Non-pigmented ciliary epithelial cell (primary cell): ENCODE measurements around the gene RHOG.
"Not testable (repeated sequence)": the region's sequence is repeated elsewhere in the genome, so short reads cannot be mapped to it uniquely, and the experiment has no call there.

Experiments
- DNase-seq: peaks from one replicate; pipeline ENCODE4 v3.0.0-alpha.2; 2010; ENCODE audit warnings: low read depth

RHOG gene

GRCh38 chr11:3808861-3809623, 31.7 kb downstream of the RHOG start:
- DNase-seq, result no peak

GRCh38 chr11:3807909-3808860, 32.6 kb downstream of the RHOG start, which contains the start of gene PGAP2:
Gene PGAP2, plus strand, starts transcription at chr11:3808560. Its CDS starts 2,700 bp downstream, at chr11:3811260.
- DNase-seq, result no peak

- no peak for DNase-seq
Observed at GRCh38 chr11:3803726-3804495, 36.8 kb downstream of the RHOG start.

GRCh38 chr11:3802011-3802790, 38.6 kb downstream of the RHOG start:
- DNase-seq, result no peak

DNA sequence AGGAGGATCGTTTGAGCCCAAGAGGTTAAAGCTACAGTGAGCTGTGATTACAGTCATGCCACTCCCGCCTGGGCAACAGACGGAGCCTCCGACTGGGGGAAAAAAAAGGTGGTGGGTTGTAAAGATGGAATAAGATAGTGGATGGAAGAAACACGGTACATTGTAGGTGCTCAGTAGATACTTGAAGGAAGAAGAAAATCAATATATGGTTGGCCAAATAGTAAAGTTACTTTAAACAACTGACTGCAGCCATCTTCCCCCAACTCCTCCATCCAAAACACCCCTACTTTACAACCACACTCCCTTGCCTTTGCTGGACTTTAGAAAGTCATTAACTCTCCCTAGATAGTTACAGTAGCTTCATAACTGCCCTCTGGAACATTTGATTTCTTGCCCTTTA, 40.9 kb downstream of the RHOG start:
- no peak for DNase-seq

DNA sequence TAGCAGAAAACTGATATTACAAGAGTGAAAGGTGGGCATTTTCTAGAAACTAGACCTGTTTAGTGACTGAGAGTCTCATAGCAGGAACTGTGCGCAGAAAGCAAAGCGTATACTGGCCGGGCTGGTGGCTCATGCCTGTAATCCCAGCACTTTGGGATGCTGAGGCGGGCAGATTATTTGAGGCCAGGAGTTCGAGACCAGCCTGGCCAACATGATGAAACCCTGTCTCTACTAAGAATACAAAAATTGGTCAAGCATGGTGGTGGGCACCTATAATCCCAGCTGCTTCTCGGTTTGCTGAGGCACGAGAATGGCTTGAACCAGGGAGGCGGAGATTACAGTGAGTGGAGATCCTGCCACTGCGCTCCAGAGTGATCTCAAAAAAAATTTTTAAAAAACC, 41.6 kb downstream of the RHOG start:
- no peak for DNase-seq

DNA sequence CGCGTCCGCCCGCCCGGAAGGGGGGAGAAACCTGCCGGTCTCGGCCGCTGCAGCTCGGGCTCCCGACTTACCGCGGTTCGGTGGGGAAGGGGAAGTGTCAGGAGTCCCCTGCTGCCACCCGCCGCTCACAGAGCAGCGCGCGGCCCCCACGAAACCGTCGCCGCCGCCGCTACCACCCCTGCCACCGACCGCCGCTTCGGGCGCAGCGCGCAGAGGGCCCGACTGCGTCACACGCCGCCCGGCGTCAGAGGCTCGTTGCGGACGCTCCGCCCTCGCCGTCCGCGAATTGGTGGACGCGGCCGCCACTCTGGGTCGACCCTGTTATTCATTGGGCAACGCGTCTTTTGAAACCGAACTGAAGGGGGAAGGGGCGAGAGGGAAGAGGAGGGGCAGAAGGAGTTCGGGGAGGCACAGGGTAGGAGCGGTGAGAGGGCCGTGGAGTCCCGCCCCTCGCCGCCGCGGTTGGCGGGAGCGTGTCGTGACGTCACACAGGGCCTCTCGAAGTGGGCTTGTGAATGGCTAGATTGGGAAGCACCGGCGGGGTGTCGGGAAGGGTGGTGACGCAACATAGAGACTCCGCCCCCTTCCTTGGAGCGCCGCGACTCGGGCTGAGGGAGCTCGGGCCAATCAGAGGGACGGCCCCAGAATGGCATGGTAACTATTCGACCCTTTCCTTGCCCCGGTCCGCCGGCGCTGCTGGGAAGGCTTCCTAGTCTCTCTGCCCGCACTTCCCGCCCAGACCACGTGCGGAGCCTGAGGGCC, 43.2 kb downstream of the RHOG start, which contains the start of gene NUP98:
NUP98 (minus strand) TSS at position 226 of the 762 bp plus-strand sequence. CDS start 15,437 bp downstream, outside the sequence.
- peak; percentile 99 for DNase-seq

DNA sequence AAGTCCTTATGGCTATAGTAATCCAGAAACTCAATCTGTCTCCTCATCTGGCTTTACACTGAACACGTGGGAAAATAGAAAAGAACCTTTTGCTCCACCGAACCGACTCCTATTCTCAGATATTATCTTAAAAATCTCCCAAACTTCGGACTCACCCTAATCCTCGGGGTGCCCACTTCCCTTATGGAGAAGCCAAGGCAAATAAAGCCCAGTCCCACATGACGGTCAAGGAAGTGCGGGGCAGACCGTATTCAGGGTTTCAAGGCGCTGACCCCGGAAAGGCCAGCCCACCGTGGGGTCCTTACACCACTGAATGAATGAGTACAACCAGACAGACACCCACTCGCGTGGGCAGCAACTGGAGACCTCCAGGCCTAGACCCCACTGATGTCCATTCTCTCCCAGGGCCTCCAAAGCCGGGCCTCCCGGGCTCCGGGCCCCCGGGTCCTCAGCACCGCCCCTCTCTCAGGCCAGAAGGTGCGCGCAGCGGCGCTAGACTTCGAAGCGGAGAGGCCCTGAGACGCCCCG, 43.9 kb downstream of the RHOG start:
- no peak for DNase-seq

DNA sequence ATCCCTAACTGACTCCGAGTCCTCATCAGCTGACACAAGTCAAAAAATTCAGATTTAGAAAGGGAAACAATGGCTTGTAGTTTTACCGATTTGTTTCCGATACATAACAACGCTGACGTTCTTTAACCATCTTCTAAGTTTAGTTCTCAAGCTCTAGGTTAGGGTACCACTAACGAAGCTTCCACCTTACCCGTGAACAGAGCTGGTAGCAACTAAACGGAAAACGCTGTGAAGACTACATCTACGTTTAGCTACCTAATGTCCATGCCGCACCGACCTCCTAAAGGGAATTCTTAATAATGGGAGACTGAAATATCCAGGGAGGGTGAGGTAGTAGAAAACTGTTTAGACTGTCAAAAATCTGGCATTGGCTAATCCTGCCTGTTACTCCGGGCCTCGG, 44.4 kb downstream of the RHOG start:
- no peak for DNase-seq

DNA sequence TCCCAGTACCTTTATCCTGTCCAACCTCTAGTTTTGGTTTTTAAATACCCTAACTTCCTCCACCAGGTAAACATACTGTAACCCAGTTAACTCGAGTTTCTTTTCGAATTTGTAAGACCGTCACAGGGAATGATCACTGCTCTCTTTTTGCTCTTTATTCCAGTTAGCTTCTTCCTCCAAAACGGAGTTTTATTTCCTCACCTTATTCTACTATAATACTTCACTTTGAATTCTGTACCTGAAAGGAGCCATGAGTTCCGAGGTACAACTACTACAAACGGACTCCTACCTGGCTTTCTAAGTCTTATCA, 44.8 kb downstream of the RHOG start:
- DNase-seq, result no peak

- no peak for DNase-seq
Observed at GRCh38 chr11:3795131-3796001, 45.4 kb downstream of the RHOG start.

DNA sequence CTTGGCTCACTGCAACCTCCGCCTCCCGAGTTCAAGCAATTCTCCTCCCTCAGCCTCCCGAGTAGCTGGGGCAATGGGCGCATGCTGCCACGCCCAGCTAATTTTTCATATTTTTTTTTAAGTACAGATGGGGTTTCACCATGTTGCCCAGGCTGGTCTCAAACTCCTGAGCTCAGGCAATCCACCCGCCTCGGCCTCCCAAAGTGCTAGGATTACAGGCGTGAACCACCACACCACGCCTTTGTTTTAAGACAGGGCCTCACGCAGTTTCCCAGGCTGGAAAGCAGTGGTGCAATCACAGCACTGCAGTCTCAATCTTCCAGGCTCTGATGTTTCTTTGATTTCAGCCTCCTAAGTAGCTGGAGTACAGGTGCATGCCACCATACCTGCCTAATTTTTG, 46.4 kb downstream of the RHOG start:
- not testable (repeated sequence) for DNase-seq

GRCh38 chr11:3786781-3787428, 53.9 kb downstream of the RHOG start:
- DNase-seq, result no peak

GRCh38 chr11:3783611-3784010, 57.1 kb downstream of the RHOG start:
- DNase-seq, result no peak

GRCh38 chr11:3782963-3783362, 57.8 kb downstream of the RHOG start:
- no peak for DNase-seq

DNA sequence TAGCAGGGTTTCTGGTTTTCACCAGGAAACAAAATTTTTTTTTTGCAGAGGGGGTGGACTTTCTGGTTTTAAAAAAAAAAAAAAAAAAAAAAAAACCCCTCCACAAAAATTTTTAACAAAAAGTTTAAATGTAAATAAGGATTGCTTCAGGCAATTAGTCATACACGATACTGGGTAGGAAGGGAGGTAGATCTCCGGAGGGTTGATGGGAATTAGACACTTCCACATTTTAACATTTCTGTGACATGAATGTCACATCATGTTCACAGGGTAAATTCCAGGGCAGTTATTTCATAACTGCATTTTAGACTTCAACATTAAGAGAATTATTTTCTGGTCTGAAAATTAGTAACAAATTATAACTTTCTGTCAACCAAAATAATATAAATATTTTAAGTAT, 59.3 kb downstream of the RHOG start:
- no peak for DNase-seq
